ENCODE data around the gene NEK6.

- TF ChIP-seq CTCF (IDR thresholded peaks at IDR 0.05), result no peak
- TF ChIP-seq POLR2A (IDR thresholded peaks at IDR 0.05), result no peak
Observed at GRCh38 chr9:124225945-124226344, 31.8 kb upstream of the NEK6 start.
